Heart right ventricle (tissue), 16 donors: ENCODE data around the gene FHAD1. TPM values are rescaled to one million over a fixed set of nuclear protein-coding genes. Genes with fewer than 3 reads are reported as not detected.
A peak's percentile ranks its signal among the peaks of the same experiment; 100 is the strongest.

Source experiments
- ATAC-seq, 8 donors: fragments of 200-7000 bp; cut with Tn5 transposase; one replicate each; pipeline ENCODE4 v1.9.1; 2020; ENCODE audit warnings: mild to moderate bottlenecking in 8 of 8, moderate library complexity in 8 of 8, moderate number of reproducible peaks in 1 of 8
- DNase-seq, 2 donors: peaks; one replicate each; pipeline ENCODE4 v3.0.0-alpha.2; 2020
- H3K27ac ChIP-seq, 10 donors: fragments of 200-600 bp; sonication (generic) in 2 of 10; one replicate each; pipeline versions ENCODE4 v1.5.0 to v1.8.0; 2020 to 2022; ENCODE audit warnings: mild to moderate bottlenecking in 3 of 10
- H3K27me3 ChIP-seq, 7 donors: fragments of 200-600 bp; one replicate each; pipeline ENCODE4 v1.8.0; 2021 to 2022; ENCODE audit warnings: mild to moderate bottlenecking in 2 of 7
- H3K36me3 ChIP-seq, 9 donors: fragments of 200-600 bp; sonication (generic) in 1 of 9; one replicate each; pipeline versions ENCODE4 v1.5.0 to v1.8.0; 2020 to 2022; ENCODE audit warnings: mild to moderate bottlenecking in 2 of 9
- H3K4me1 ChIP-seq, 9 donors: fragments of 200-600 bp; sonication (generic) in 1 of 9; one replicate each; pipeline versions ENCODE4 v1.5.0 to v1.8.0; 2020 to 2022; ENCODE audit warnings: mild to moderate bottlenecking in 4 of 9
- H3K4me3 ChIP-seq, 10 donors: fragments of 200-600 bp; sonication (generic) in 2 of 10; one replicate each; pipeline versions ENCODE4 v1.5.0 to v1.8.0; 2020 to 2022; ENCODE audit warnings: mild to moderate bottlenecking in 7 of 10, moderate library complexity in 2 of 10
- H3K9me3 ChIP-seq, 11 donors: fragments of 200-600 bp in 10 of 11; sonication (generic) in 2 of 11; one replicate each; pipeline versions ENCODE4 v1.5.0 to v1.8.0; 2013 to 2022; ENCODE audit warnings: mild to moderate bottlenecking in 2 of 11, control low read depth in 1 of 11, moderate library complexity in 1 of 11
- WGBS, 2 donors: extraction: QIAGEN DNeasy Blood & Tissue Kit; methylation state at CpG; one replicate each; pipeline ENCODE4 v1.1.7; 2013; ENCODE audit warnings: inconsistent platforms in 1 of 2; 5-methylcytosine and 5-hydroxymethylcytosine counted together
- intact Hi-C, 10 donors: fragments of 100-400 bp; cut with DNase I; formaldehyde crosslinking; loops; one replicate each; pipeline versions ENCODE4 v1.11.1 to v1.14.2; 2022
- polyA plus RNA-seq, 2 donors: library from polyadenylated mRNA; stranded (reverse); fragments of 200-250 nt; gene quantifications; one replicate each; pipeline ENCODE4 v1.2.3, GENCODE V29; 2013
- total RNA-seq, 10 donors: library from RNA; stranded (reverse); fragmentation: NEBNext Ultra II Directional in 3 of 10; extraction: Animal tissue kit (Norgen Biotek cat#: 25700) in 3 of 10; gene quantifications; one replicate each; pipeline versions ENCODE4 v1.2.1 to v1.2.4, GENCODE V29; 2021 to 2023
- TF ChIP-seq, protein P1 (sequence below), 9 donors: fragments of 200-600 bp; sonication (generic) in 2 of 9; IDR thresholded peaks; one replicate each; pipeline versions ENCODE4 v1.5.0 to v1.8.0; 2021 to 2022; ENCODE audit warnings: antibody characterized with exemption in 9 of 9, mild to moderate bottlenecking in 5 of 9, moderate library complexity in 1 of 9
- donor health status: Arrhythmogenic right ventricular cardiomyopathy.
- donor health status: ischemic (EF 13 %, LVEDD 7.1; RV severe dilation, severe dysfunction).
- donor health status: healthy with polysubstance abuse.
- donor health status: DM: no; HTN: yes; CAD: no.
- donor health status: DM: no; HTN: no; CAD: no.
- donor health status: ischemic (EF 25% LVEDD 6.9; RV normal size, moderate dysfunction).
- donor health status: ischemic (EF 25% LVEDD 5.7; RV mildly dilated, moderate dysfunction).
- donor health status: healthy.
- donor health status: DM: yes; HTN: yes; CAD: no.
- donor health status: Ischemic cardiomyopathy.
- donor health status: ischemic (EF 35%, LVEDD 5.7; RV mildly dilated, moderate dysfunction).
- donor health status: nonischemic (EF 11% LVEDD 7.7; RV severe dilation, severe dysfunction).
- donor health status: DM: yes; HTN: yes; CAD: no.
- donor health status: PGD.
- donor health status: ischemic (EF 29% LVEDD 5.4; RV normal size, mild dysfunction).
- donor health status: nonischemic (EF 23%, LVEDD 6.1; RV moderate dilation, normal function).

FHAD1 gene
- total and polyA plus RNA-seq, 12 donors, result 0.06 to 1.0 (median 0.12) TPM; not detected in 5

DNA sequence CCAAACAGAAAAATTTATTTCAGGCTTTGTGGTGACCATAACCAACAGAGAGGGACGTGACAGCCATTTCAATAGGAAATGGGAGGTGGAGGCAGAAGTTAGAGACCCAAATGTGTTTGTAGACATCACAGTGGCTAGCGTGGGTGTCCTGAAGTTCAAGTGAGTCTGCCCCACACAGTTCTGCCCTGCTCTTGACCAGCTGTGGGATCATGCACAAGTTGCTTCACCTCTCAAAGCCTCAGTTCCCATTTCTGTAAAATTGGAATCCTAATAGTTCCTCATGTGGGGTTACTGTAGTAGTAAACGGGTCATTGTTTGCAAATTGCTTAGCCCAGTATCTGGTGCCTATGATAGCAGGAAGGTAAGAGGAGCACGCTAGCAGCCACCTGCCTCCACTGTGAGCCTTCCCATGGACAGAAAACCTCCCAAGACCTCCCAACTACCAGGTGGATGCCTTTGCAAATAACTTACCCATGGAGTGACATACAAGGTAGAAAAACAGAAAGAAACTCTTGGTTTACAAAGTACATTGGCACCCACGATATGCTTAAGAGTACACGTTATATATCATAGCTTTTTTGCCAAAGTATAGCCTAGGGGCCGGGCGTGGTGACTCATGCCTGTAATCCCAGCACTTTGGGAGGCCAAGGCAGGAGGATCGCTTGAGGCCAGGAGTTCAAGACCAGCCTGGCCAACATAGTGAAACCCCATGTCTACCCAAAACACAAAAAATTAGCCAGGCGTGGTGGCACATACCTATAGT lies 29.1 kb downstream of the FHAD1 start:
- intact Hi-C loops, result loop anchor here in 2 of 10 donors (5.0 kb wide), 2 partner anchors 134 to 149 kb away; no protein-coding TSS in a partner anchor
- no peaks in the 10 kb centered on the region for H3K36me3 ChIP-seq
- peak overlapping the region in 1 of 10 donors; percentile 45 for H3K27ac ChIP-seq
- TF ChIP-seq, protein P1, sequence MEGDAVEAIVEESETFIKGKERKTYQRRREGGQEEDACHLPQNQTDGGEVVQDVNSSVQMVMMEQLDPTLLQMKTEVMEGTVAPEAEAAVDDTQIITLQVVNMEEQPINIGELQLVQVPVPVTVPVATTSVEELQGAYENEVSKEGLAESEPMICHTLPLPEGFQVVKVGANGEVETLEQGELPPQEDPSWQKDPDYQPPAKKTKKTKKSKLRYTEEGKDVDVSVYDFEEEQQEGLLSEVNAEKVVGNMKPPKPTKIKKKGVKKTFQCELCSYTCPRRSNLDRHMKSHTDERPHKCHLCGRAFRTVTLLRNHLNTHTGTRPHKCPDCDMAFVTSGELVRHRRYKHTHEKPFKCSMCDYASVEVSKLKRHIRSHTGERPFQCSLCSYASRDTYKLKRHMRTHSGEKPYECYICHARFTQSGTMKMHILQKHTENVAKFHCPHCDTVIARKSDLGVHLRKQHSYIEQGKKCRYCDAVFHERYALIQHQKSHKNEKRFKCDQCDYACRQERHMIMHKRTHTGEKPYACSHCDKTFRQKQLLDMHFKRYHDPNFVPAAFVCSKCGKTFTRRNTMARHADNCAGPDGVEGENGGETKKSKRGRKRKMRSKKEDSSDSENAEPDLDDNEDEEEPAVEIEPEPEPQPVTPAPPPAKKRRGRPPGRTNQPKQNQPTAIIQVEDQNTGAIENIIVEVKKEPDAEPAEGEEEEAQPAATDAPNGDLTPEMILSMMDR (IDR thresholded peaks at IDR 0.05), result no peak
- peak in 2 of 8 donors; percentile 24 to 47 for ATAC-seq
- DNase-seq, result no peak
- H3K27me3 ChIP-seq, result peaks cover 0 to 12% (median 3%) of the 10 kb centered on the region in 7 donors
- 86 to 90% methylated on average over 10 of the region's 10 CpGs for WGBS, 2 donors
- H3K4me3 ChIP-seq, result no peak overlapping the region
- H3K4me1 ChIP-seq, result peaks cover 0 to 20% (median 7%) of the 10 kb centered on the region in 9 donors
- no peaks in the 10 kb centered on the region for H3K9me3 ChIP-seq

DNA sequence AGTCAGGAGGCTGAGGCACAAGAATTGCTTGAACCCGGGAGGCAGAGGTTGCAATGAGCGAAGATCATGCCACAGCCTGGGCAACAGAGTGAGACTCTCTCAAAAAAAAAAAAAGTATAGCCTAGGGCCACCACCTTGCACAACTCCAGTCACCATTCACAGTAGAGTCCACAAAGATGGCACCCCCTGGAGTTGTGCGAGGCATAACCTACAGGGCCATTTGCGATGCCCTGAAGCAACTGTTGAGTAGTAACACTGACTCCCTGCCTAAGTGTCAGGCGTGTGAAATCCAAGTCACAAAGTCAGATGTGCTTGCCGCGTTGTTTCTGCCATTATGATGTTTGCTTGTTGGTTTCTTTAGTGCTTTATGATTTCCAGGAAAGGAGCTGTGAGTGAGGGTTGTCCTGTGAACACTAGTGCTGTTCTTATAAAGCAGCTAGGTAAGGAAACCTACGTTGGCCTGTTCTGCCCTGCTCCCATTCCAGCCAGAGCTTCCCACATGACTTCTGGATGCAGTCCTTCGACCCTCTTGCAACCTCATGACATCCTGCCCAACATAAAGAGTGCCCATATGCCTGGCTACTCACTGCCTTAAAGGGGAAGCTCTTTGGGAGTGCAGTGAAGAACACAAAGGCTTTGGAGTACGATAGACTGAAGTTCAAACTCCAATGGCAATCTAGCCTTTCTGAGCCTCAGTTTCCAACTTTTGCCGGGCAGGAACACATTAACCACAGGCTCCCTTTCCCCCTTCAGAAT lies 29.8 kb downstream of the FHAD1 start:
- Histone ChIP-seq H3K4me3 (no peak overlapping the region), H3K9me3 (no peaks in the 10 kb centered on the region), H3K36me3 (no peaks in the 10 kb centered on the region), H3K27ac (no peak overlapping the region), H3K4me1 (peaks cover 0 to 20% (median 7%) of the 10 kb centered on the region in 9 donors), H3K27me3 (peaks cover 0 to 10% (median 3%) of the 10 kb centered on the region in 7 donors)
- 88 to 90% methylated on average over 11 of the region's 11 CpGs for WGBS, 2 donors
- DNase-seq (no peak), ATAC-seq (no peak)
- intact Hi-C loops, result loop anchor here in 2 of 10 donors (5.0 kb wide), 2 partner anchors 135 to 150 kb away; no protein-coding TSS in a partner anchor
- TF ChIP-seq, protein P1 (IDR thresholded peaks at IDR 0.05), result no peak

DNA sequence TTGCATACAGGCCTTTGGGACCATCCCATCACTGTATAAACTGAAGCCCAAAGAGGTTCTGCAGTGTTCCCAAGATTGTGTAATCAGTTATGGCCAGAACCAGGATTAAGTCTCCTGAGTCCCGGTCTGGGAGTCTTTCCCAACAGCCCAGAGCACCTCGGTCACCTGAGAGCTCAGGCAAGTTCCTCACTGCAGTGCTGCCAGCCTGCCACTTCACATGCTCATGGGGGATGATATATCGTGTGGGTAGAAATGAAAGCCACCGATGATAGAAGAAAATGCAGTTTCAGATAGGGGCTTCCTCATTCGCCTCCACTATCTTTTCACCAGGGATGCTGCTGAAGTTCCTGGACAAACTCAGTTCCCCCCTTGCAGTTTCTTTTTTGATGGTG lies 30.4 kb downstream of the FHAD1 start:
- H3K4me1 ChIP-seq, result peaks cover 0 to 17% (median 3%) of the 10 kb centered on the region in 9 donors
- no peak overlapping the region for H3K4me3 ChIP-seq
- intact Hi-C loops, result loop anchor here in 2 of 10 donors (5.0 kb wide), 2 partner anchors 135 to 150 kb away; no protein-coding TSS in a partner anchor
- no peaks in the 10 kb centered on the region for H3K9me3 ChIP-seq
- no peak for ATAC-seq
- no peaks in the 10 kb centered on the region for H3K36me3 ChIP-seq
- 85 to 88% methylated on average over 5 of the region's 5 CpGs for WGBS, 2 donors
- TF ChIP-seq, protein P1 (IDR thresholded peaks at IDR 0.05), result no peak
- peaks cover 0 to 8% (median 3%) of the 10 kb centered on the region in 7 donors for H3K27me3 ChIP-seq
- no peak for DNase-seq
- no peak overlapping the region for H3K27ac ChIP-seq

DNA sequence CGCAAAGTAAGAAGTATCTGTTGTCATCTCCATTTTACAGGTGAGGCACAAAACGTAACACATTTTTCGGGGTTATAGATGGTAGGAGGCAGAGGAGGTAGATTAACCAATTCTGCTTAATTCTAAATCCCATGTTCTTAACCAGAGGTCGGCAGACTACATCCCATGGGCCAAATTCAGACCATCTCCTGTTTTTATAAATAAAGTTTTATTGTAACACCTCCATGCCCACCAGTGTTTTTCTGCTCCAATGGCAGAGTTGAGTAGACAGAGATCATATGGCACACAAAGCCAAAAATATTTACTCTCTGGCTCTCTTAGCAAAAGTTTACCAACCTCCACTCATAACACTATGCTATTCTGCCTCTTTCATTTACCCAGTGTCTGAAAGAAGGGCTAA lies 30.9 kb downstream of the FHAD1 start:
- Histone ChIP-seq H3K4me1 (peaks cover 0 to 17% (median 0%) of the 10 kb centered on the region in 9 donors), H3K4me3 (no peak overlapping the region), H3K27ac (no peak overlapping the region), H3K36me3 (no peaks in the 10 kb centered on the region), H3K9me3 (no peaks in the 10 kb centered on the region), H3K27me3 (peaks cover 0 to 5% (median 3%) of the 10 kb centered on the region in 7 donors)
- WGBS, 2 donors, result 94 to 95% methylated on average over 4 of the region's 4 CpGs
- TF ChIP-seq, protein P1 (IDR thresholded peaks at IDR 0.05), result no peak
- DNase-seq (no peak), ATAC-seq (no peak)
- intact Hi-C loops, result loop anchor here in 2 of 10 donors (5.0 kb wide), 2 partner anchors 136 to 151 kb away; no protein-coding TSS in a partner anchor
